RKO (cell line): ENCODE measurements around the gene FILIP1L.
"Not testable (repeated sequence)": the region's sequence is repeated elsewhere in the genome, so short reads cannot be mapped to it uniquely, and the experiment has no call there.

ENCODE experiments used
- DNase-seq: peaks from one replicate; pipeline ENCODE4 v3.0.0-alpha.2; 2016; ENCODE audit warnings: low spot score

Gene FILIP1L

DNA sequence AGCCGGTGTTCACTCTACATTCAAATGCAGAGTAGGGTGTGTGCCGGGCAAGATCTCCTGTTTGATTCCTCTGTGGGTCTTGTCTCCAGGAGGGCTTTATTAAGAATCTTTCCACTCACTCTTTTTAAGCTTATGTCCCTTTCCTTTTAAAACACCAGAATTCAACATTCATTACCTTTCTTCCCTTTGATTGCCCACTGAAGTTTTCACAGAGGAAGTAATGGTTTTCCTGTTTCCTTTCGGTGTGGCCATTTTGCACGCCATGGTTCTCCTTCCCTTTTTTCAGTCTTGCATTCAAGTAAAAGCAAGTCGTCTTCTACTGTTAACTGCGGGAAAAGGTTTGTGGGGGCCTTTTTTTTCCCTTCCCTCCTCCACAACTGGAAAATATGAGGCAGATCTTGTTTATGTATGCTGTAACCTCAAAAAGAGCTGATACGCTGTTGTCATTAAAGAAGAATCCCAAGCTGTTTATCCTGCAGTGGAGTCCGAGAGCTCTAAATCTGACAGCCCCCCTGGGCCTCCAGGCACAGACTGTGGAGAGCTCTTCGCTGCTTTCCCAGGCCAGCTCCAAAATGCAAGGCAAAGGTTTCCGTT lies 40.5 kb downstream of the FILIP1L start:
- DNase-seq, result no peak

DNA sequence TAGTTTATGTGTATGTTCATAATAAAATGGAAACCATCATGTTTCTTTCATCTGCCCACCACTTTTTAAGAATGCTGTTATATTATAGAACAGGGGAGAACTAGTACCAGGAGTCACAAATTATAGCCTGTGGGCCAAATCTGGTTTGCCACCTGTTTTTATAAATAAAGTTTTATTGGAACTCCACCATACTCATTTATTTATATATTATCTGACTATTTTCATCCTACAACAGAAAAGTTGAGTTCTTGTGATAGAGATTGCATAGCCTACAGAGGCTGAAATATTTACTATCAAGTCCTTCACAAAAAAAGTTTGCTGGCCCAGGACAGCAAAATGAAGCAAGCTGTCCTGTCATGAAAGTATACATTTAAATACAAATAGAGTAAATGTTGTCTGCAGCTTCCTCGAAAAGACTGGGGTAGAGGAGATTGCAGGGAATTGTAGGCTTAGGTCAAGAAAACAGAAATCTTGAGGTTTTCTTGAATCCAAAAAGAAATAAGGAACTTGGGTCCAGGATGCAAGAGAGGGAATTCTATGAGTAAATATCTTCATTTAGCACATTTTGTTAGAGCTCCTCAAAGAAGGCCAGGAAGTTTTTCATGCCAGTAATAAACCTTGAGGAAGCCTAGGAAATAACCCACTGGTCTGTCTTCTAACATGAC lies 41.1 kb downstream of the FILIP1L start:
- no peak for DNase-seq

DNA sequence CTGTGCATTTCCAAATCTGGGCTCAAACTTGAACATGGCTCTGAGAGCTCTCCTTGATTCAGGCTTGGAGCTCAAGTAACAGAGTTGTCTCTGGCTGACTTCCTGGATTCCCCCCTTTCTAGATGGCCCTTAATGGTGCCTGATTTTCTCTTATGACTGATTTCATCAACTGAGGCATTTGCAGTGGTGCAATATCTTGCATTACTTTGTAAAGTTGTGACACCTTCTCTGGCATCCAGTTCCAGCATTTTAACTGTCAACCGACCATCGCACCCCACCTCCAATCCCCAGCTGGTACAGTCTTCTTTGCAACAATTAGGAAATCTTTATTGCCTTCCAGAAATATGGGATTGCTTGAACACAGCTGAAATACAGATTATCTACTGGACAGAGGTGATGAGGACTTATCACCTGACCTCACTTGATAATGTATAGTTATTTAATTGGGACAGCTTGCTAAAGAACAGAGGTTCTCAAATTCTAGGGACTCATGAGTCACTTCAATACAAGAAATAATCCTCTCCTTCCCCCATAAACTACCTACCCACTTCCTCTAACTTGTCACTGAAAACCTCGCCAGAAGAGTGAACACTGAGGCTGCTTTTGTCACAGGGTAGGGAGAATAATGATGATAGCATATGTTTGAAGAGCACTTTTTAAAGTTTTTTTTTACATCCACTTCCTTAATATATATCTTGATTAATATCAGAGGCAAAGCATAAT lies 41.8 kb downstream of the FILIP1L start:
- DNase-seq, result no peak

DNA sequence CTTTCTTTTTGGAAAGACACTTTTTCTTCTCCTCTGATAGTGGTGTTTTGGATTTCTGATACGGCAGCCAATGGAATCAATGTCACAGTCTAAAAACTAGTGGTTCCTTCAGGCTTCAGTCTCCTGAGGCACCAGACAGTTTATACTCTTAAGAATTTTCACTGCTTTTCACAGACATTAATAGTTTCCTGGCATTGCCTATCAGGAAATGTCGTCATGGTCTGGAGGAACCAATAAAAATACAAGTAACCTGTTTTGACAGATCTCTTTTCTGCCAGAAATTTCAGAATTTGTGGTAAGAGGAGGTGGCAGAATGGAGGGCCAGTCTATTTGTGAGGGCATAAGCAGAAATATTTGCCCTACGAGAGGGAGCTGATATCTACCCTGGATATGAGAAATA lies 44.8 kb downstream of the FILIP1L start:
- DNase-seq, result no peak

DNA sequence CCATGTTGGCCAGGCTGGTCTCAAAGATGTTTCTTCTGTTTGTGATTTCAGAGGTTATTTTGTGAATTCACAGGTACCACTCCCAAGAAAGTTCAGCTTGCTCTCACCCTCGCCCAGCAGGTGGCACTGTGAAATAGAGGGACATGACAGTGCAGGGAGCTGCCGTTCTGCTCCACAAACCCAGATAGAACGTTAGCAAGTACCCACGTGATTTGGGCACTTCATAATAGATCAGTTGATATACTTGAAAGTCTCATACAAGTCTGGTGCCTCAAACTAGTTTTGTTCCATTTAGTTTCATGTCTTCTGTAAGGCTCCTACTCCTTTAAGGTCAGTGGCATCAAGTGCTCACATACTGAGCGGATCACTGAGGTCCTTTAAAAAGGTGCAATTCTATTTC lies 45.5 kb downstream of the FILIP1L start:
- peak; percentile 69 for DNase-seq

DNA sequence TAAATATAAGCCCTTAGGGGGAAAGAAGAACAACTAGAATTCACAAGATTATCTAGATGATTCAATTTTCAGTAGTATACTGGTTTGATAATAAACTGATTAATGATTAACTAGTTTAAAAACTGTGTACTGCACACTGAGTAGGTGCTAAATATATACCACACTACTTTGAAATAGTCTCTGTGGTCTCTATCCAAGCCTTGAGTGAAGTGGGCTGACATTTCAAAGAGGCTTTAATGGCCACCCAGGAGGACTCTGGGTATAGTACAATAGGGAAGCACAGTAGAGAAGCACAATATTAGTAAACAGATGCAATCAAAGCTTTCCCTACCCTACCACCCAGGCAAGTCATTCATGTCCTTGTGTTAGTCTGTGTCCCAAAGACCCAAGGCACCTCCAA lies 46.7 kb downstream of the FILIP1L start:
- DNase-seq, result no peak

DNA sequence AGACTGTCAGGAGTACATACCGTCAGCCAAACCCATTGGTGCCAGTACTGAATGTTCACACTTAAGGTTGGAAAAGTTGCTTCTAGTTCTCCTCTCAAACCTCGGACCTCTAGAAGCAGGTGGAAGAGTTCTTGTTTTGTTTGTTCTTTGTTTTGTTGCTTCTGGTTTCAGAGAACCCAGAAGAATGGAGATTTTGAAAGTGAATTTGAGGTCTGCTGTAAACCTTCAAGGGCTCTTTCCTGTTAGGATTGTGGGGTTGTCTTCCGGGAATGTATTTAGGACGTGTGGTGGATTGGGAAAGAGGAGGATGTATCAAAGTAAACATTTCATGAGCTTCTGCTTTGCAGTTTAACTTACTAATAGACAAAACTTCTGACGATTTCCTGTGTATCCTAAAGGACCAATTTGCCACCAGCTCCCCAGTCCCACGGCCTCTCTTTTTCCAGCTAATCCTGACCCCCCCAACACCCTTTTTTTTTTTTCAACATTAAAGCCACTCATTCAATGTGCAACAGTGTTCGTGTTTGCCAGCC lies 50.3 kb downstream of the FILIP1L start:
- DNase-seq, result no peak

DNA sequence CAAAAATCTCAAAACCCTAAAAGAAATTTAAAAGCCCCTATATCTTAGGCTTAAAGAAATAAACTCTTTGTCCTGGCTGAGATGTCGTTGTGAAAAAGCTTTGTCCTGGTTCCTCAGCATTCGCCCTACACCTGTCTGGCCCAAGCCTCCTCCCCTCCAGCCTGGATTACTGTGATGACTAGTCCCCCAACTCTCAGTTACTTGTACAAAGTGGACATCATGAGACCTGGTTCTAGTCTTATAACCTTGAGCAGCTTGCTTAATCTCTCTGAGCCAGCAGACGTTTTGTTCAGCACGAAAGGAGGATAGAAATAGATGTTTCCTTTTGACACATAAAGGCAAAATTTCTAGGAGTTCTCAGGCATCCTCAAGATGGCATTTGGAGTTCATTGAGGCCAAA lies 51.6 kb downstream of the FILIP1L start:
- no peak for DNase-seq

DNA sequence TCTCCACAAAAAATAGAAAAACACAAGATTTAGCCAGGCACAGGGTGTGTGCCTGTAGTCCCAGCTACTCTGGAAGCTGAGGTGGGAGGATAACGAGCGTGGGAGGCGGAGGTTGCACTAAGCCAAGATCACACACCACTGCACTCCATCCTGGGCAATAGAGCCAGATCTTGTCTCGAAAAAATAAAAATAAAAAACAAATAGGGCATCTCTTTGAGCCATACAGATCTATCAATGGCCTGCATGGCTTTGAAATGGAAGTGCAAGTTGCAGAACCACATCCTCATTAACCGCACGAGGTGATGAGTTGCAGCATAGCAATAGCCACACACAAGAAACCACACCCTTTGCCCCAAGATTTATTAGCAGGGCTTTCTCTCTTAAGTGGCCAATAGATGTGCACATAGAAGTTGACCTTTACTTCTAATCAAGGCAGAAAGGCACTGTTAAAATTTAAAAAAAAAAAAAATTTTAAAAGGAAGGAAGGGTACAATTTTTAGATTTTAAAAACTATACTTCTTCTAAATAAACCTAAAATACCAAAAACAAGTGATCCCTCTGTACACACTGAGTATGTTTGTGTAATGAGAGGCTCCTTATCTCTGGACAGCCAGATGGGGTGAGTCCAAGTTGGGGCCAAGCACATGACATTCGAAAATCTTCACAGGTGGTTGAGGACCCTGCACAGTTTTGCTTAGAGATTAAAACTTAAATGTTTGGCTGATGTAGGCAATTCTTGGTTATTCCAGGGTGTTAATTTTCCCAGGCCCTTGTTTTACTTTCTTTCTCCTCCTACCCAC lies 53.4 kb downstream of the FILIP1L start:
- no peak for DNase-seq

DNA sequence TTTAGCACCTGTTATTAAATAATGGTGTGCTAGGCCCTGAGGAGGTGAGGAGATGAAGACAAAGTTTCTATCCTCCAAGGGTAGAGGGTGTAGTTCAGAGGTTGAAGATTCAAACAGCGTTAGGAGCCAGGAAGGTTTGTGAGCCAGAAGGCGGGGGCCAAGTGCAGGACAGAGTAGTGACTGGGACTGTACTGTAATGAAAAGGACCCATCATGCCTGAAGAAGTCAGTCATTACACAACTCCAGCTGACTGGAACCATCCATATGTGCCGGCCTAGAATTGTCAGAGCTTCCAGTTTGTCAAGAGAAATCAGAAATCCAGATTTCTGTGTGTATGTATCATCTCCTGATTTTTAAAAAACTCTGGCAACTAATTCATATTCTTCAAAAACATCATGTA lies 54.8 kb downstream of the FILIP1L start:
- no peak for DNase-seq

DNA sequence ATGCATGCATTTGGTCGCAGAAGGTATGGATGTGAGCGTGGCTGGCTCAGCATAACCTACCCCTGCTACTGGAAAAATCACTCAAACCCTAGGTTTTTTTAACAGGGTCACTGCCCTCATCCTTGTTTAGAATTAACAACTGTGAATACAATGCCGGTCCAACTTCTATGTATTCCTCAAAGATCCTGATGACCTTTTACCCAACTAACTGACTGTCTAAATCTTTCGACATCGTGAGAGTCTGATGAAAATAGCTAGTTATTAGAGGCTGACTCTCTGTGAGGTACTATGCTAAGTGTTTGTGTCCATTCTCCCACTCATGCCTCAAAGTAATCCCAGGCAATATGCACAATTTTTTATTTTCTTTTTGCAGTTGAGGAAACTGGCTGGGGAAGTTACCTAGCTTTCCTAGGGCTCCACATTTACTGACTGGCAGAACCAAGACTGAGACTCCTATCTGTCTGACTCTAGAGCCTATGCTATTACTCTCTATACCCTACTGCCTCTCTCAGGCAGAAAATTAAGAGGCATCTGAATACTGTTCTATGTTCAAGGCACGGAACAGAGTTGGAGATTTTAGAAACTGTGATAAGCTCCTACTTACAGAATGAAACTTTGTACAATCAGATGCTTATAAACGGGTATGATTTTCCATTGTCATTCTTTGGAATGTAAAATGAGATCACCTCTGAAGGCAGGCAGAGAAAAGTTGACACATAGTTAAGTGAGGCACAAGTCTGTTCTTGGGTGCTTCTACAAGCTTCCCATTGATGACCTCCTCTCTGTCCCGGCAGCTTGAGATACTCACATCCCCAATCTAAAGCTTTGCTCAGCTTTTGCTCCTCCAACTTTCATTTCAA lies 56.4 kb downstream of the FILIP1L start:
- DNase-seq, result peak; percentile 30

DNA sequence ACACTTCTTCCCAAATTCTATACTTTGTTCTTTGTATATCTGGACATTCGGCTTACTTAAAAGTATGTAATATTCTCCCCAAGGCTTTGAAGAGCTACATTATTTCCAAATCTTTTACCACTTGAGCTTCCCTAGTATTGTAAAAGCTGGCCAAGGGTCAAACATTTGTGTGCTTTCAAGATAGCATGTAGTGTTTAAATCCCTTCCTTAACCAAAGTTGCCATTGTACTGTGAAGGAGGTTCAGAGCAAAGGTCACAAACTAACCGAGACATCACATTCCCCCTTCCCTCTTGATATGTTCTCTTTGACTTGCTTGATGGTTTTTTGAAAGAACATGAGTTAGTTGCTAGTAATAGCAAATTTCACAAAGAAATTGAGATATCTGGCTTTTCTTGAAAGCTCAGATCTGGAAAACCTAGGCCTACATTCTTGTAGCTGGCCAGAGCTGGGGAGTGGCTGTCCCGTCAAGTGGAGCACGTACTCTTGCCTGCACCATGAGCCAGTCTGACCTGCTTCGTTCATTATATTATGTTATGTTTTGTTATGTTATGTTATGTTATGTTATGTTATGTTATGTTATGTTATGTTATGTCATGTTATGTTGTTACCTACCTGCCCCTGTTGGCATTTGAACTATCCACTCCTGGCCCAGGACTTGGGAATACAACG lies 60.2 kb downstream of the FILIP1L start:
- no peak for DNase-seq

DNA sequence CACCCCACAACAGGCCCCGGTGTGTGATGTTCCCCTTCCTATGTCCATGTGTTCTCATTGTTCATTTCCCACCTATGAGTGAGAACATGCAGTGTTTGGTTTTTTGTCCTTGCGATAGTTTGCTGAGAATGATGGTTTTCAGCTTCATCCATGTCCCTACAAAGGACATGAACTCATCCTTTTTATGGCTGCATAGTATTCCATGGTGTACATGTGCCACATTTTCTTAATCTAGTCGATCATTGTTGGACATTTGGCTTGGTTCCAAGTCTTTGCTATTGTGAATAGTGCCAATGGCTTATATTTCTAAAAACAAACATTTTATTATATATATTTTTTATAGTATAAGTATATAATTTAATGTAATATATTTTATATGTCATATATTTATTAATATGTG lies 62.8 kb downstream of the FILIP1L start:
- DNase-seq, result not testable (repeated sequence)

DNA sequence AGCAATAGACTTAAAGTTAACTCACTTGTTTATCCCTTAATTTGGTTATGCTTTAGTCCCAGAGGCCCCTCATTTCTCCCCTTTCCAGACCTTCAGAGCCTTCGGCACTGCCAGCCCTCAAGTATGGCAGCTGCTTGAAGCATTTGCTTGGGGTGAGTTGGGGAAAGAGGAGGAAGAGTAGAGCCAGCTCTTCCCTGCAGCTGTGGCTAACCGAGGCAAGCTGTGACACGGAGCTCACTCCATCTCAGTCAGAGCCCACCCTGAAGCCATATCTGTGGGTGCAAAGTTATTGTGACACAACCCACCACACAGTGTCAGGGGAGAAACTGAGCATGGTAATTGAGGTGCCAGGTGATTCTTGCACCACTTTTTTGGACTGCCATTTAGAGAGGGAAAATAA lies 66.1 kb downstream of the FILIP1L start:
- no peak for DNase-seq

DNA sequence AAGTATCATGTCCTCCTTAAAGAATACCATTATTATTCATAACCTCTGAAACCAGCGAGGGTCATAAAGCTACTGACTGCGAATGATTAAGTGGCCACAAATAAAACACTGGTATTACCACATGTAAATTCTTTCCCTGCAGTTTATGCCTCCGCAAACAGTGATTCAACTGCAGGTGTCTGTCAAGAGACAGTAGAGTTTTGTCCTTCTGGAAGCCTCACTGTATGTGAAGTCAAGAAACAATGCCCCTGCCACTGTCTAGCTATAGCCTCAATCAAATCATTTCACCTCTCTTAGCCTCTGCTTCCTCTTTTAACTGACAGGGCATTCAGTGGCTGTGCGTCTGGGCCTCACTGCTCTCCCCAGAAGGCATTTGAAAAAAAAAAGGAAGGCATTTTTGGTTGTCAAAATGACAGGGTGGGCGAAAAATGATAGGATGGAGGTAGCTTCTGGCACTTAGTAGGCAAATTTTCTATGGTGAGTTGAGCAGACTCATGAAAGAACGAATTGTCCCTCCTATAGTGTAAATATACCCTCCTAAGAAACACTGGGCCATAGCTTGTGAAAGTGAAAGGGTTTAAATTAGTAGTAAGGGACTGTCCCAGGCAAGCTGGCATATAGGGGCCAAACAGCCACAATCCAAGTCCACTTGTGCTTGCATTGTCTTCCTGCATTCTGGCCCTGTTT lies 66.7 kb downstream of the FILIP1L start:
- DNase-seq, result no peak

DNA sequence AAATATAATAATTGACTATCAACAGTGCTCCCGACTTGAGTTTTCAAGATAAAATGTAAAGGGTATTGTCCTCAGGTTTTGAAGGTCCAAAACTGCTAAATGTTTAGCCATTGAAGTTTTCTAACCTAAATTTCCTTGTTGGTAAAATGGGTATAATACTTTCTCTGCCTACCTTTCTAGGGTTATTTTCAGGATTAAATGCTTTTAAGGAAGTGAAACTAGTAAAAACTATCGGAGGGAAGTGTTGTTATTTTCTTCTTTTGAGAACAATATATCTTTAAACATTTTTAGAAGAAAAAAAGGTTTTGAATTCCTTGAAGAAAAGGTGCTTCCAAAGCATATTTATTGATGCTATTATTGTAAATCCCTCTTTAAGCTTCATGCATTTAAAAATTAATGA lies 67.3 kb downstream of the FILIP1L start:
- no peak for DNase-seq

DNA sequence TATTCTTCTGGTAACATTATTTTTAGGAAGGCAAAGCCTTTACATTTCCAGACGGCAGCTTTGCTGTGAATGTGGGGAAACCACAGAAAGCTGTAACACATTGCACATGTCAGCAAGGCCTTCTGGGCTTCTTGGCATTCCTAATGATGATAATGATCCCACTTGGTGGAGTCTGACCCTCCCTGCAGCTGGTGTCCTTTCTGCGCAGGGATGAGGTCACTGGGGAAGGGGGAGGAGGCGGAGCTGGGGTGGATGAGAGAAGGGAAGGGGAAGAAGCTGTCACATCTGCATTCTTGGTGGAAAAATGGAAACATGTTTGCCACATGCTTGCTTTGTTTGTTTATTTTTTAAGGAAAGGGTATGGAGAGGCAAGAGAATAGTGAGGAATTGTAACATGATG lies 68.6 kb downstream of the FILIP1L start:
- no peak for DNase-seq

DNA sequence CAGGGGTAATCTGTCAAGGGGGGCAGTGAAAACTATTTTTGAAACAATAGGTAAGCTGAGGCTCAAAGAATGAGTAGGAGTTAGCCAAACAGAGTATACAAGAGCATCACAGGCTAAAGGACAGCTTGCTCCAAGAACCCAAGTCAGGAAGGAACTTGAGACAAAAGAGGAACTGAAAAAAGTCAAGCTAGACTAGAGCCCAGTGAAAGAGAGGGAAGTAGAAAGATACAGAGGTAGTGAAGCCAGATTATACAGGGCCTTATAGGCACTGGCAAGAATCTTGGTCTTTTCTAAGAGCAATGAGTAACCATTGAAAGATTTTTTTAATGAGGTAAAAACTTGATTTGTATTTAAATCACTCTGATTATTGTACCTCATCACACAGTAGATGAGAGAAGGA lies 69.9 kb downstream of the FILIP1L start:
- no peak for DNase-seq

DNA sequence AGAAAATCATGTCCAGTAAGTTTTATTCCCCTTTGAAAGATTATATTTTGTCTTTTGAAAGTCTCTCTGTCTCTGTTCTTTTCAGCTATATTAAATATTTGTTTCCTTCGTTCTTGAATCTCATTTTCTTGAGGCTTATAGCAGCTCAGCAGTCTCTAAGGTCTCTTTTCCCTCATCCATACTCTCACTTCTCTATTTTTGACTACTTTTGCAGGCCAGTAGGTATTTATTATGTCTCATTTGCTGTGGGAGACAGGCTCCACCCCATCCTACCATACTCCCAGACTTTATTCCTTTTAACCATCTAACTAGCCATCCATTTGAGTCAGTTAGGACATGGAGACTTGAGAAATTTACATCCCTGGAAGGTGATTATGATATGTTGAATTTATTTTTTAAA lies 71.0 kb downstream of the FILIP1L start:
- no peak for DNase-seq
